Thoracic aorta (tissue), 2 donors: ENCODE measurements around the gene NCAPH2. TPM values are rescaled to one million over a fixed set of nuclear protein-coding genes. Genes with fewer than 3 reads are reported as not detected.
"Not testable (repeated sequence)": the region's sequence is repeated elsewhere in the genome, so short reads cannot be mapped to it uniquely, and the experiment has no call there.

Source experiments
- ATAC-seq: fragments of 150-250 bp; one replicate; pipeline ENCODE4 v1.8.0; 2017; ENCODE audit warnings: low read depth; ENCODE audit not compliant: insufficient number of reproducible peaks, low FRiP score
- DNase-seq: peaks from one replicate; pipeline ENCODE4 v3.0.0-alpha.2; 2020; ENCODE audit warnings: low spot score
- H3K27ac ChIP-seq, 2 donors: fragments of 200-600 bp; sonication (generic); 1 replicate in 1 of 2; 2 replicates in 1 of 2; pipeline ENCODE4 v1.5.1; 2016; ENCODE audit warnings: mild to moderate bottlenecking in 2 of 2, moderate library complexity in 2 of 2
- H3K27me3 ChIP-seq: fragments of 200-600 bp; sonication (generic); replicated peaks from 2 replicates; pipeline ENCODE4 v1.6.0; 2016; ENCODE audit warnings: mild to moderate bottlenecking; ENCODE audit not compliant: insufficient read depth
- H3K36me3 ChIP-seq: fragments of 200-600 bp; sonication (generic); one replicate; pipeline ENCODE4 v1.5.1; 2016
- H3K4me1 ChIP-seq, 2 donors: fragments of 200-600 bp; sonication (generic); 1 replicate in 1 of 2; 2 replicates in 1 of 2; pipeline versions ENCODE4 v1.5.1 to v1.6.0; 2016; ENCODE audit warnings: low read depth in 2 of 2, mild to moderate bottlenecking in 1 of 2; ENCODE audit not compliant: control insufficient read depth in 1 of 2
- H3K4me3 ChIP-seq: fragments of 200-600 bp; sonication (generic); 2 replicates; pipeline ENCODE4 v1.5.1; 2016; ENCODE audit warnings: mild to moderate bottlenecking
- H3K9me3 ChIP-seq: fragments of 200-600 bp; sonication (generic); 2 replicates; pipeline ENCODE4 v1.5.1; 2016
- CTCF ChIP-seq: fragments of 200-600 bp; sonication (generic); IDR thresholded peaks from one replicate; pipeline ENCODE4 v1.5.1; 2019; ENCODE audit warnings: antibody characterized with exemption
- total RNA-seq, 2 donors: library from RNA; depleted of rRNA; stranded (reverse); fragments of >200 nt; gene quantifications; one replicate each; pipeline versions ENCODE4 v1.1.0 to v1.2.3, GENCODE V29; 2016

Gene NCAPH2
- total RNA-seq, 2 donors from 2014 or later, result 40.8 to 50.4 TPM

- H3K4me1 ChIP-seq, result no peaks in the 10 kb centered on the region
- H3K9me3 ChIP-seq, result no peaks in the 10 kb centered on the region
- peaks cover 52% of the 10 kb centered on the region for H3K36me3 ChIP-seq
- no peak for TF ChIP-seq CTCF
- H3K27me3 ChIP-seq, result no peaks in the 10 kb centered on the region
- H3K27ac ChIP-seq, result no peak overlapping the region
- ATAC-seq (no peak), DNase-seq (no peak)
- H3K4me3 ChIP-seq, result no peak overlapping the region
These were observed 9.7 kb downstream of the NCAPH2 start for GRCh38 chr22:50517495-50518260.

GRCh38 chr22:50518606-50519005 is 10.6 kb downstream of the NCAPH2 start:
- Histone ChIP-seq H3K9me3 (no peaks in the 10 kb centered on the region), H3K36me3 (peaks cover 58% of the 10 kb centered on the region), H3K27ac (no peak overlapping the region), H3K4me3 (no peak overlapping the region), H3K4me1 (no peaks in the 10 kb centered on the region), H3K27me3 (no peaks in the 10 kb centered on the region)
- no peak for TF ChIP-seq CTCF
- DNase-seq (no peak), ATAC-seq (no peak)

- TF ChIP-seq CTCF, result no peak
- Histone ChIP-seq H3K27ac (no peak overlapping the region), H3K4me3 (no peak overlapping the region), H3K9me3 (no peaks in the 10 kb centered on the region), H3K27me3 (no peaks in the 10 kb centered on the region), H3K36me3 (peaks cover 61% of the 10 kb centered on the region), H3K4me1 (peaks cover under 1 to 2% of the 10 kb centered on the region in 2 donors)
- no peak for ATAC-seq
- DNase-seq, result no peak
These were observed 11.1 kb downstream of the NCAPH2 start for GRCh38 chr22:50519151-50519550.

- not testable (repeated sequence) for H3K4me3 ChIP-seq, H3K9me3 ChIP-seq, H3K27me3 ChIP-seq, ATAC-seq, DNase-seq, H3K27ac ChIP-seq
- H3K4me1 ChIP-seq, result peaks cover 10 to 11% of the 10 kb centered on the region in 2 donors
- peaks cover 61% of the 10 kb centered on the region for H3K36me3 ChIP-seq
These were observed 12.2 kb downstream of the NCAPH2 start for GRCh38 chr22:50520184-50520583.

GRCh38 chr22:50520826-50521453 is 12.9 kb downstream of the NCAPH2 start:
- H3K9me3 ChIP-seq, result no peaks in the 10 kb centered on the region
- no peak overlapping the region for H3K4me3 ChIP-seq
- TF ChIP-seq CTCF, result no peak
- peaks cover 10 to 11% of the 10 kb centered on the region in 2 donors for H3K4me1 ChIP-seq
- ATAC-seq (no peak), DNase-seq (no peak)
- H3K27ac ChIP-seq, result no peak overlapping the region
- peaks cover 61% of the 10 kb centered on the region for H3K36me3 ChIP-seq
- H3K27me3 ChIP-seq, result no peaks in the 10 kb centered on the region
